ENCODE measurements around the gene FOXF2. TPM values are rescaled to one million over a fixed set of nuclear protein-coding genes. Genes with fewer than 3 reads are reported as not detected.

FOXF2 gene
- total RNA-seq, 1 donor from 2014 or later, result not detected

GRCh38 chr6:1405221-1405620, 15.8 kb downstream of the FOXF2 start:
- intact Hi-C loops (cut with micrococcal nuclease), result no loop called here

- intact Hi-C loops (cut with micrococcal nuclease), result no loop called here
These were observed 17.1 kb downstream of the FOXF2 start for GRCh38 chr6:1406306-1407072.

GRCh38 chr6:1407499-1407990, 18.2 kb downstream of the FOXF2 start:
- intact Hi-C loops (cut with micrococcal nuclease), result no loop called here

- intact Hi-C loops (cut with micrococcal nuclease), result no loop called here
These were observed 20.5 kb downstream of the FOXF2 start for GRCh38 chr6:1409774-1410465.

- intact Hi-C loops (cut with micrococcal nuclease), result no loop called here
These were observed 23.5 kb downstream of the FOXF2 start for GRCh38 chr6:1412901-1413300.

GRCh38 chr6:1415416-1416063, 26.2 kb downstream of the FOXF2 start:
- intact Hi-C loops (cut with micrococcal nuclease), result no loop called here

GRCh38 chr6:1416191-1416760, 26.9 kb downstream of the FOXF2 start:
- intact Hi-C loops (cut with micrococcal nuclease), result no loop called here

GRCh38 chr6:1416820-1417219, 27.4 kb downstream of the FOXF2 start:
- intact Hi-C loops (cut with micrococcal nuclease), result no loop called here

GRCh38 chr6:1417718-1418117, 28.3 kb downstream of the FOXF2 start:
- intact Hi-C loops (cut with micrococcal nuclease), result no loop called here

GRCh38 chr6:1418471-1419191, 29.3 kb downstream of the FOXF2 start:
- intact Hi-C loops (cut with micrococcal nuclease), result no loop called here

GRCh38 chr6:1420382-1420781, 31.0 kb downstream of the FOXF2 start:
- intact Hi-C loops (cut with micrococcal nuclease), result no loop called here

GRCh38 chr6:1422290-1422689, 32.9 kb downstream of the FOXF2 start:
- intact Hi-C loops (cut with micrococcal nuclease), result no loop called here

GRCh38 chr6:1423578-1423977, 34.2 kb downstream of the FOXF2 start:
- intact Hi-C loops (cut with micrococcal nuclease), result no loop called here

GRCh38 chr6:1424306-1424927, 35.0 kb downstream of the FOXF2 start:
- intact Hi-C loops (cut with micrococcal nuclease), result no loop called here

- intact Hi-C loops (cut with micrococcal nuclease), result no loop called here
These were observed 37.0 kb downstream of the FOXF2 start for GRCh38 chr6:1426416-1426815.

- intact Hi-C loops (cut with micrococcal nuclease), result loop anchor here (1.0 to 2.0 kb wide), 5 partner anchors 39 to 1247 kb away; no protein-coding TSS in a partner anchor
These were observed 46.4 kb downstream of the FOXF2 start for GRCh38 chr6:1435806-1436205.

- intact Hi-C loops (cut with micrococcal nuclease), result loop anchor here (1.0 to 2.0 kb wide), 5 partner anchors 39 to 1248 kb away; no protein-coding TSS in a partner anchor
These were observed 47.2 kb downstream of the FOXF2 start for GRCh38 chr6:1436334-1437306.

- intact Hi-C loops (cut with micrococcal nuclease), result loop anchor here (2.0 kb wide), 2 partner anchors 845 to 1249 kb away; no protein-coding TSS in a partner anchor
These were observed 48.4 kb downstream of the FOXF2 start for GRCh38 chr6:1437553-1438406.
